MV-4-11 (cell line): Measurements from ENCODE around the gene CITED2.
"Not testable (repeated sequence)": the region's sequence is repeated elsewhere in the genome, so short reads cannot be mapped to it uniquely, and the experiment has no call there.

Experiments used
- DNase-seq: peaks from one replicate; lab custom pipeline; 2025; lab: John Stamatoyannopoulos, UW

Gene CITED2

GRCh38 chr6:139364302-139364981 lies 10.0 kb downstream of the CITED2 start:
- peak; percentile 56 for DNase-seq

- not testable (repeated sequence) for DNase-seq
Observed at GRCh38 chr6:139363797-139364196, 10.7 kb downstream of the CITED2 start.

- not testable (repeated sequence) for DNase-seq
Observed at GRCh38 chr6:139363123-139363522, 11.3 kb downstream of the CITED2 start.

GRCh38 chr6:139361211-139361610 lies 13.2 kb downstream of the CITED2 start:
- peak; percentile 82 for DNase-seq

- DNase-seq: no peak
Observed at GRCh38 chr6:139356924-139357323, 17.5 kb downstream of the CITED2 start.

GRCh38 chr6:139355777-139356445 lies 18.5 kb downstream of the CITED2 start:
- no peak for DNase-seq

GRCh38 chr6:139355172-139355571 lies 19.3 kb downstream of the CITED2 start:
- DNase-seq: no peak

GRCh38 chr6:139354189-139354588 lies 20.3 kb downstream of the CITED2 start:
- DNase-seq: no peak

- no peak for DNase-seq
Observed at GRCh38 chr6:139349464-139350020, 24.9 kb downstream of the CITED2 start.

- DNase-seq: no peak
Observed at GRCh38 chr6:139346392-139346791, 28.1 kb downstream of the CITED2 start.

- DNase-seq: no peak
Observed at GRCh38 chr6:139344186-139344963, 30.1 kb downstream of the CITED2 start.

- DNase-seq: no peak
Observed at GRCh38 chr6:139343052-139343750, 31.2 kb downstream of the CITED2 start.

GRCh38 chr6:139341060-139341459 lies 33.4 kb downstream of the CITED2 start:
- no peak for DNase-seq

- peak; percentile 96 for DNase-seq
Observed at GRCh38 chr6:139338795-139339194, 35.7 kb downstream of the CITED2 start.

GRCh38 chr6:139337830-139338229 lies 36.6 kb downstream of the CITED2 start:
- DNase-seq: peak; percentile 74

- DNase-seq: peak; percentile 29
Observed at GRCh38 chr6:139337001-139337400, 37.4 kb downstream of the CITED2 start.

- DNase-seq: no peak
Observed at GRCh38 chr6:139336488-139336887, 38.0 kb downstream of the CITED2 start.

- DNase-seq: no peak
Observed at GRCh38 chr6:139335447-139336210, 38.8 kb downstream of the CITED2 start.

GRCh38 chr6:139334806-139335446 lies 39.5 kb downstream of the CITED2 start:
- DNase-seq: peak; percentile 64

- DNase-seq: no peak
Observed at GRCh38 chr6:139330826-139331500, 43.5 kb downstream of the CITED2 start.
